GM19043 (cell line): ENCODE data around the gene MICALL2.

Experiments used
- ATAC-seq: cut with Tn5 transposase; IDR thresholded peaks from one replicate; pipeline ENCODE4 v1.9.1; 2021; ENCODE audit warnings: low read depth; ENCODE audit not compliant: unreplicated experiment

Gene MICALL2

DNA sequence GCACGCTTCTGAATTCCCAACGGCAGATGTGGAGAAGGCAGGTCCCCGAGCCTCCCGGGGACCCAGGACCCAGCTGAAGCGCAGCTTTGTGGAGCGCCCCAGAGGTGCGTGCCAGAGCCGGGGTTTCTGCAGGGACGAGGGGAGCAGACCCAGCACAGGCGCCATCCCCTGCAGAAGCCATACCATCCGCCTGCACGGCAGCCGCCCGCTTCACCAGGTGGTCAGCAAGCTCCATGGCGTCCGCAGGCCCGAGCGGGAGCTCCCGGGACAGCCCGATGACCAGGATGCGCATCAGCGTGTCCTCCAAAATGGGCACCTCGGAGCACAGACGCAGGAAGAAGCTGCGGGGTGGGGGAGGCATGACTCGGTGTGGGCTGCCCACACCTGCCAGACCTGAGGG is 34.3 kb upstream of the MICALL2 start:
- no peak for ATAC-seq

DNA sequence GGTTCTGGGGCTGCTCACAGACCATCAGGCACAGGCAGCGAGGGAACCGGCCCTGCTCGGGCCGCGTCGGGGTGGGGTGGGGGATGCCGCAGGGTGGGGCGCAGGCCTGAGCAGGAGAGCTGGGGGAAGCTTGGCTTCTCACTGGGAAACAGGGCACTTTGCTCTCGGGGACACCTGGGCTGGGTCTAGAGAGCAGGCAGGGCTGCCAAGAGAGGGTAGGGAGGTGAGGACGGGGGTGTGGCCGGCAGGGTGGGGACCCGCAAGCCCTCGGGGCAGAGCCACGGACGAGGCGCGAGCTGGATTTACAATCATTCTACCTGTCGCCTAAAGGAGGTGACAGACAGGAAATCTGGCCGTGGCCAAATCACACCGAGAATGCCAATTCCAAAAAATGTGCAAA is 33.9 kb upstream of the MICALL2 start:
- no peak for ATAC-seq

DNA sequence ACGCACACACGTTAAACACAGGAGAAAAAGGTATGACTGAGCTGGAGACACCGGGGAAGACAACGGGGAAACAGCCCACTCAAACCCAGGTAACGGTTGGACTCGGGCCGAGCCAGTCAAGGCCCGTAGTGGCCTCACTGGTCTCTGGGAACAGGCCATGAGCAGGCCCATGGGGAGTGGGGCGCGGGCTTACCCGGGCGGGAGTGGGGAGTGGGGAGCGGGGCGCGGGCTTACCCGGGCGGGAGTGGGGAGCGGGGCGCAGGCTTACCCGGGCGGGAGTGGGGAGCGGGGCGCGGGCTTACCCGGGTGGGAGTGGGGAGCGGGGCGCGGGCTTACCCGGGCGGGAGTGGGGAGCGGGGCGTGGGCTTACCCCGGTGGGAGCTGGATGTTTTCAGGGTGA is 33.4 kb upstream of the MICALL2 start:
- no peak for ATAC-seq

DNA sequence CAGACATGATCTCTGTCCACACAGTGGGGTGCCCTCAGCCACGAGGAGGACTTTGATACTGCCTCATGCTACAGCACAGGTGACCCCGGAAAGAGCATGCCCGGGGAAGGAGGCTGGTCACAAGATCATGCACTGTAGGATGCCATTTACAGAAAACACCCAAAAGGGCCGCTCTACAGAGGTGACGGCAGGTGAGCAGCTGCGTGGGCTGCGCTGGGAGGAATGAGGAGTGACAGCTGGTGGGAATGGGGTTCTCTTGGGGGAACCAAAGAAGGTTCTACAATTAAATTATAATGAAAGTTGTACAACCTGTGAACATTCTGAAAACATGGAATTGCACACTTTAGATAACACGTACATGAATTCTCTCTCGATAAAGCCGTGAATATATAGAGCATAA is 33.0 kb upstream of the MICALL2 start:
- no peak for ATAC-seq

DNA sequence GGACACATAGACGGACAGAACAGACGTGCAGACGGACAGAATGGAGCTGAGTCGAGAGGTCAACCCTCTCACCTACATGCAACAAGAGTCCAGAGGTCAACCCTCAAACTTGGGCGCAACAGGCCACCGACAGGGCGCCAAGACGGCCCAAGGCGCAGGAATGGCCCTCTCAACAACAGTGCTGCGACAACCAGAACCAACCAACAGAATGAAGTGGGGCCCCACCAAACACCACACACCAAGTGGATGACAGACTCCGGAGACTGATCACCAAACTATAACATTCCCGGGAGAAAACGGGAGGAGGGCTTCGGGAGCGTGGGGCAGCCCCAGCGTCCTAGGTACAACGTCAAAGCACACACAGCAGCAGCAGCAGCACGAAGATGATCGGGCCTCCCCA is 31.6 kb upstream of the MICALL2 start:
- ATAC-seq, result no peak

DNA sequence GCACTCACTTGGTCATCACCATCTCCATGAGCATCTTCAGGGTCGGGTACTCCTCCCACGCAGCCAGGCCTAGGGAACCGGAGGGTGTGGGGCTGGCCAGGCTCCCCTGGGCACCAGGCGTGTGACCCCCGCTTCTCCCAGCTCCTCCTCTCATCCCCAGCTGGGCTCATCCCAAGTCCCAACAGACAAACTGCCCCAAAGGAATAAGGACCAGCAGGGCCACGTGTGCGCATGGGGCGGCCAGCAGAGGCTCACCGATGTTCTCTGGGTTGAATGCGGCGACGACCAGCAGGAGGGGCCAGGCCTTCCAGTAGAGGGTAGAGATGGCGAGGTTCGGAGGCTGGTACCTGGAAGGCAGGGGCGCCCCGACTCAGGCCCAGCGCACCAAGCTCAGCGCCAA is 30.1 kb upstream of the MICALL2 start:
- no peak for ATAC-seq

DNA sequence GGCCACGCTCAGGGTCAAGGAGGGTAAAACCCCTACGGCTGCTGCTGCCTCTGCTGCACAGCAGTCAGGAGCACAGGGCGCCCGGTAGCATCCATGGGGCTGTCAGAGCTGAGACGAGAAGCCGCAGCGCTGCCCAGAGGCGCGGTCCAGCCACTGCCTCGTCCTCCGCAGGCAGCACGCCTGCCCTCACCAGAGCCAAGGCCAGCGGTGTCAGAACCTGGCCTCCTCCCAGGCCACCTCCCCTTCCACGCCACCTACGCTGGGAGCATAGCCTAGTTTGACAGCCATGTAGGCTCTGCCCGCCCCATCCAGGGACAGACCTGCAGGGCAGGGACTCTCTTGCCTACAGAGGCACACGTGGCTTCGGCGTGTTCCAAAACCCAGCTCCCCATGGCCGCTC is 28.7 kb upstream of the MICALL2 start:
- no peak for ATAC-seq

DNA sequence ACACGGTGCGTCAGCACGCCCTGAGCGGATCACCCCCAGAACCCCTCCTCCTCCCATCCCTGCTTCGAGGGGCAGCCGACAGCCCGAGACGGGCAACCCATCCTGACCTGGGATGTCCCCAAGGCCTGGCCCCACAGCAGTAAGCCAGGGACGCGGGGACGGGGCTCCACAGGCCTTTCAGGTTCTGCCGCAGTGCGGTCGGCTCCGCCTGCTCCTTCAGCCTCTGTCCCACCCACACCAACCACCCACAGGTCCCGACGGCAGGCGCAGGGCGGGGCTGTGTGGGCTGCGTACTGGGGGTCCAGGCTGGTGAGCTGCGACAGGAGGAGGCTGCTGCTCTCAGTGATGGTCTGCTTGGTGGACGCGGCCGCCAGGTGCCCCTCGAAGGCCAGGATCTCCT is 28.2 kb upstream of the MICALL2 start:
- ATAC-seq, result no peak

DNA sequence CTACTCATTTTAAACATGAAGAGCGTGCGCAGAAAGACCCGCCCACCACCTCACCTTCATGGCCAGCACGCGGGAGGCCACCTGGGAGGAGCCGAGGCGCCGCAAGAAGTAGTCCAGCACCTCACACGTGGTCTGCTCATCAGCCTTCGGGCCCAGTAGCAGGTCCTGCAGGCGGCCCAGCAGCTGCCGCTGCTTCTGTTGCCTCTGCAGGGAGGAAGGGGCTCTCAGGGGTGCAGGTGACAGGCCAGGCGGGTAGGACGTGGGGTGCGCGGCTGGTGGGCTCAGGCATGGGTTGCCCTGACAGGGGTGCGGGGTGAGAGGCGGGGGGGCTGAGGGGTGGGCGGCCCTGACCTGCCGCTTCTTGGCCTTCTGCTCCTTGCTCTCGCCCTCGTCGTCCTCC is 27.3 kb upstream of the MICALL2 start:
- no peak for ATAC-seq

DNA sequence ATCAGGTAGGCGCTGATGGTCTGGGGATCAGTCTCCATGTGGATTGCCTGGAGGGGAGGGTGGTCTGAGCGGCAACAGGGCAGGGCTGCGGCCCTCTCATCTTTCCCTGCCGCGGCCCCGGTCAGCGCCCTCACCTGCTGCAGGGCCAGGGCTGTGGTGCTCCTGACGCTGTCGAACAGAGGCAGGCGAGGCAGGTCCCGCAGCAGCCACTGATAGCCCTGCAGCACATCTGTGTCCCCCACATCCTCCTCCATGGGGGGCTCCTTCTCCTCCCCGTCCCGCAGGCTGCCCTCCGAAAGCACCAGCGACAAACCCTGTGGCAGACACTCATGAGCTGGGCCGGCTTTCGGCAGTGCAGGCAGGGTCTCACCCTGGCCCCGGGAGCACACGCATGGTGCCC is 25.9 kb upstream of the MICALL2 start:
- ATAC-seq, result no peak

DNA sequence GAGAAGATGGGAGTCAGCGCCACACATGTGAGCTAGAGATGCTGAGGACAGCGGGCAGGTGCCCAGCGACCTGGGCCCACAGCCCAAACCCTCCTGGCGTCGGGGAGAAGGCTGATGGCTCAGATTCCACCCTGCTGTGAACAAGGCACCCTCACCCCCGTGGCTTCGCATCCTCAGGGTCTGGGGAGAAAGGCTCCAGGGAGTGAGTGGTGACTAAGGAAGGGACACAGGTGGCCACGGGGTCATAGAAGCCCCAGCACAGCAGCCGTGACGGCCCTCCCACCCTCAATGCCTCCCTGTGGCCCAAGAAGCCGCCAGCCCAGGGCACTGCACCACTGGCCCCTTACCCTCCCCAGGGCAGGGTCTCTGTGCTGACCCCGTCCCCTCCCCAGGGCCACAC is 25.3 kb upstream of the MICALL2 start:
- no peak for ATAC-seq

DNA sequence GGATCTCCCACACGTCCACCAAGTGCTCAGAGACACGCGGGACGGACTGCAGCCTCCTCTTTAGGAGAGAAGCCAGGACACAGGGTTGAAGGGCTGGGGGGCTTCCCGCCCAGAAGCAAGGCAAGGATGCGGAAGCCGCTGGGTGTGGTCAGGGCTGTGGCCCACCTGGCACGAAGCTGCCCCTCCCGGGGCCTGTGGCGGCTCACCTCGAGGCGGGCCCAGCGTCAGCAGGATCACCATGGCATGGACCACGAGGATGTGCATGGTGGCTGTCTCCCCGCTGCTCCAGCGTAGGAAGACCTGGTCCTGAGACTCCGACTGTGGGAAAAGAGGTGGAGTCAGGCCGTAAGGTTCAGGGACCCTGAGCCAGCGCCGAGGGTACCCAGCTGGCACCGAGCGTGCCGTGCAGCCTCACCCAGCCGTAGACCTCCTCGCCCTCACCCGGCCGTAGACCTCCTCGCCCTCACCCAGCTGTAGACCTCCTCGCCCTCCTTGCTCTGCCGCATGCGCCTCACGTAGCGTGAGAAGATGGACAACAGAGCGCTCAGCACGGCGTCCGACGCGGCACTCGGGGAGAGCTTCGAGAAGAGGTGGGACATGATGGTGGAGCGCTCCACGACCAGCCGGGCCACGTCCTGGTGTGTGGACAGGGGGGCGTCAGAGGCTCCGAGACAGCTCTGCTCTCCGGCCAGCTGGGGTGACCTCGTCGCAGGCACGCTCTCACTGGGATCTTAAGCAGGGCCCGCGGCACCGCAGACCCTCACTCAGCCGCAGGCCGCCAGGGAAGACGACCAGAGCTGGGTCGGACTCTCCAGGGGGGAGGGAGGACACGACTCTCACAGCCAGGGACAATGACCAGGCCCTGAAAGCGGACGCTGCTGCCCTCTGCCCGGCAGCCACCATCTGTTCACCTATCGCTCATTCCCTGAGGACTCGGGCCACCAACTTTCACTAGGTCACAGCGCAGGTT is 24.6 kb upstream of the MICALL2 start:
- ATAC-seq, result no peak

DNA sequence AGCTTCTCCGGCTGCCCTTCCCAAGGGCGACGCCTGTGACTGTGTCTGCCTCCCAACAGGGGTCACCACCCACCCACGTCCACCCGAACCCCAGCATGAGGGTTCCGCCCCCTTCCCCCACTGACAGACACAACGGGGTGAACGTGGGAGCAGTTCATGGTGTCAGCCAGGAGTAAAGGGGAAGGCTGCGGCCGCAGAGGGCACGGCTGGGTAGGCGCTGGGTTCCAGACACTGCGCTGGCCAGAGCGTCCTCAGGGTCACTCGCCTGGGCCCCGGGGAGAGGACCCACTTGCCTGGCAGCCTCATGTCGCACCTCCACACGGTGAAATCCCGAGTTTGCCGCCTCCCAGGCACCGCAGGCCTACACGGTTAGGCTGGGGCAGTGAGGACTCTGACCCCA is 23.8 kb upstream of the MICALL2 start:
- ATAC-seq, result no peak

DNA sequence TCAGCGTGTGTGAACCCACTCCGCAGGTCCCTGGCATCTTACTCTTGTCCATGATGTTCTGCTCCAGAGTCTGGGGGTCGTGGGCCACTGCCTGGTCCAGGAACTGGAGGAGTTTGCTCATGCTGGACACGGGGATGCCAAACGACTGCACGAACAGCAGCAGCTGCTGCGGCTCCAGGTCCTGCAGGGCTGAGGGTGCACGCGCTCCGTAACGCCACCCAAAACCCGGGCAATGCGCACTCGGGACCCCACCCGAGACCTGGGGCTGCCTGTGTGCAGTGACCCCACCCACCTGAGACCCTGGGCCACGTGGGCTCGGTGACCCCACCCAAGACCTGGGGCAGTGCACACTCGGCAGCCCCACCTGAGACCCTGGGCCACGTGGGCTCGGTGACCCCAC is 22.0 kb upstream of the MICALL2 start:
- no peak for ATAC-seq

DNA sequence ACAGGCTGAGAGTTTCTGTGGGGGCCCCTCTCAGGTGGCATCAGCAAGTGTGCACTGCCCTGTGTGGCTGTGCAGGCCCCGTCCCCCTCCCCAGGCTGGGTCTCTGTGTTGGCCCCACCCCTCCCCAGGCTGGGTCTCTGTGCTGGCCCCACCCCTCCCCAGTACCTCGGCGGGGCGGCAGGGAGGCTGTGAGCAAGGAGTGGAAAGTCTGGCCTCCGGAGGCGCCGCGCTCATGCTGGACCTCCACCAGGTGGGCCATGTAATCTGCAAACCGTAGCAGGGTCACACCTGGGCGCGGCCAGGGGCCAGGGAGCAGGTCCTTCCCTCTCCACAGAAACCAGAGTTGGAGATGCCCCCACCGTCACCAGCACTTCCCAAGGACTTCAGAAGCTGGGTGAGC is 21.4 kb upstream of the MICALL2 start:
- no peak for ATAC-seq

DNA sequence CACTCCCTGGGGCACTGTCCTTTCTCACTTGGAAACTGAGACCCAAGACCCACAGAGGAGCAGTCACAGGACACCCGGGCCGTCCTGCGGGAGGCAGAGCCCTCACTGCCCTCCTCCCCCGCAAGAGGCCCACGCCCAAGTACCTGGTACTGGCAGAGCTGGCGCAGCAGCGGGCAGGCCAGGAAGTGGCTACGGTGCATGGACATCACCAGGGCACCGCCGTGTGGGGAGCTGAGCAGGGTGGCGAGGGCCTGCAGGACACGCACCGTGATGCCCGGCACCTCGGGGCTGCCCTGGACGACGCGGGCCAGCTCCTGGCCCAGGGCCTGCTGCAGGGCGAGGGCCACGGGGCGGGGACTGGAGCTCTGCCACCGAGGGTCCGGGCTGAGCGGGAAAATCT is 20.0 kb upstream of the MICALL2 start:
- no peak for ATAC-seq

DNA sequence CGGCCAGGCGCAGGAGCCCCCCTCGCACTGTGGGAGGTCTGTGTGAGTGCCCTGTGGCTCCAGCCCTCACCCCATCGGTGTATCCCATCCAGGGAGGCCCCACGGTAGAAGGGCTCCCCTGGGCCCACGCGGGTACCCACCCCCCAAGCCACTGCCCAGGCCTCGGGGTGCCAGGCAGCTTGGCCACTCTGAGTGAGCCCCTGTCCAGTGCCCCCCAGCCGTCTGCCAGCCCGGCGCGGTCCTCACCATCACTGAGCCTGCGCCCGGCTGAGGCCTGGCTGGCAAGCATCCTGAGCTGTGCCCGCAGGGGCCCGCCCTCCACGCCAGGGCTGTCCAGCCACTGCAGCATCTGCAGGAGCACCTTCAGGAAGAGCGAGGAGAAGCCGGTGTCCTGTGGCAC is 19.2 kb upstream of the MICALL2 start:
- no peak for ATAC-seq

DNA sequence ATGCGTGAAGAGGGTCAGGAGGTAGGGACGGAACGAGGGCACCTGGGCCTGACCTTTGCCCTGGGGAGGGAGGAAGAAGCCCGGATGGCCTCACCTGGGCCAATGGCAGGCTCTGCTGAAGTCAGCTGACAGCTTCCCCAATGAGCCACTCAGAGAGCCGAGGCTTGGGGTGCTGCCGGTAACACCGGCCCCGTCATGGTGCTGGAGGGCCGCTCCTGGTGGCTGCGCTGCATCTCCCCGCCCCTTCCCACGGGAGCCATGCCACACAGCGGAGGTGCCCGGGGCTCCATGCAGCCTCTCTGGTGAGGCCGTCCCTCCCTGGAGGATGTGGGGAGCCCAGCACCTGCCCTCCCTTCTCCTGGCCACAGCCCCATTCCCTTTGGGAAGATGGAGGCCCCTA is 17.6 kb upstream of the MICALL2 start:
- no peak for ATAC-seq

DNA sequence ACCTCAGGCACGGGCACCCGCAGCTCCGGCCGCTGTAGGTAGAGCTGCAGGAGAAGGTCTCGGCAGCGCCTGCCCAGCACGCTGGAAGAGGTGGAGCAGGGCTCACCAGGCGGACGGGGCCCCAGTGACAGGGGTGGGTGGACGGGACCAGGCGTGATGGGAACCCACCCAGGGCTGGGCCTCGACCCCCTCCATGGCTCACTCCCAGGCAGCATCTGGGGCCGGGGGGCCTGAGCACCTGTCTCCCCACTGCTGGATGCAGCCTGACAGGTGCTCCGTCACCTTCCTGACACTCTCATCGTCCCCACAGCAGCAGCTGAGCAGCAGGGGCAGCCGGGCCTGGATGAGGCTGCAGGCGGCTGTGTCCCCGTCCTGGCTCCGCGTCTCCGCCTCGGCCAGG is 16.7 kb upstream of the MICALL2 start:
- no peak for ATAC-seq

DNA sequence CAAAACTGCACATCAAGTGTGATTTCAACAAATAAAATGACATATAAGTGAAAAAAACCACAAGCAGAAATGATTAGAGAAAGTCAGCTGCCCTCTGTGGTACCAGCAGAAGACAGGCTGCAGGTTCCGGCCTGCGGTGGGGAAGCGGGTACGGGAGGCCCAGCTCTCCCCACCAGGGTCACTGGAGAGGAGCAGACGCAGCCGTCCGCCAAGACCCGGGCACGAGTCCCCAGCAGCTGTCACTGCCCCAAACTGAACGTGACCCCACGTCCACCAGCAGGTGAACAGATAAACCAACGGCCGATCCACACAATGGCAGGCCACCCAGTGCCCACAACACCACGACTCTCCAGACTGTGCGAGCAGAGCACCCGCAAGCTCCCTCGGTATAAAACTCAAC is 16.1 kb upstream of the MICALL2 start:
- no peak for ATAC-seq

DNA sequence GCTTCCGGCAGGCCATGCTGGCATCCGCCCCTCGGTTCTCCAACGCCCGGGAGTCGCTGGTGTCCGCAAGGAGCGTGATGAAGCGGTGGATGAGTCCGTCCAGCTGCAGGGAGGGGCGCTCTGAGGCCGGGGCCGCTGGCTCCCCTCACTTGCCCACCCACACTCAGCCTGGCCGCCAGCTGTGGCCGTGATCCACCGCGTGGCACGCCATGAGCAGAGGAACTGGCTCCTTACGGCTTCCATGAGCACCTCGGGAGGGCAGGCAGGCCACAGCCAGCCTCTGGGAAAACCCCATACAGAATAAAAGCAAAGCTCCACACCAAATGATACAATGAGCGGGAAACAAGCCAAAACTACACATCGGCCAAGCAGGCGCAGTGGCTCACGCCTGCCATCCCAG is 15.5 kb upstream of the MICALL2 start:
- no peak for ATAC-seq

DNA sequence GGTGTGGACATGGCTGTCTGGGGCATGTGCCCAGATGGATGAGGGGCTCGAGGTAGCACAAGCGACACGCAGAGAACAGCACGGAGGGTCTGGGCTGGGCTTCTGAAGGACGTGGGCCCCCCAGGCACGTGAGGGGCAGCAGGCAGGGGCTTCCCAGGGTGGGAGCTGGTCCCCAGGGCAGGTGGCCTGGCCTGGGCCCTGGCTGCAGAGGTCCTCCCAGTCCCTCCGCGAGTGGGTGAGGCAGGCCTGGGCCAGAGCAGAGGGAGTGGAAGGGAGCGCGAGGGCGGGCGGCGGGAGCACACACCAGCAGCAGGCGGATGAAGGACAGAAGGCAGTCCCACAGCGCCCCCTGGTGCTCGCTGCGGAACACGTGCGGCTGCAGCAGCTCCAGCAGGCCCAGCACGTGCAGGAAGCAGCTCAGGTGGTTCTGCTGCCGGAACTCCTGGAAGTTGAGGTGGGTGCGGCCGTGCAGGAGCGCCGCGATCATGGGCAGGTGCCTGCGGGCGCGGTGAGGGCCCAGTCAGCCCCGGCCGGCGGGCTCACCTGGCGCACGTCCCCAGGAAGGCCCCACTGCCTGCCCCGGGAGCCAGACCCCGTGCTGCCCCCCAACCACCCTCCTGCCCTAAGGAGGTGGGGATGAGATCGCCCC is 14.7 kb upstream of the MICALL2 start:
- ATAC-seq, result no peak
